Stimulated activated CD8-positive, alpha-beta memory T cell treated with anti-CD3 and anti-CD28 coated beads, Interleukin-4, amount 100 ng/mL, for 4 hours (primary cell): ENCODE results near the gene CARMIL1.
"Not testable (repeated sequence)": the region's sequence is repeated elsewhere in the genome, so short reads cannot be mapped to it uniquely, and the experiment has no call there.

Experiments used
- DNase-seq, 2 donors: peaks; one replicate each; pipeline ENCODE4 v3.0.0-alpha.2; 2020; ENCODE audit warnings: low read depth in 2 of 2, low spot score in 1 of 2

Gene CARMIL1

DNA sequence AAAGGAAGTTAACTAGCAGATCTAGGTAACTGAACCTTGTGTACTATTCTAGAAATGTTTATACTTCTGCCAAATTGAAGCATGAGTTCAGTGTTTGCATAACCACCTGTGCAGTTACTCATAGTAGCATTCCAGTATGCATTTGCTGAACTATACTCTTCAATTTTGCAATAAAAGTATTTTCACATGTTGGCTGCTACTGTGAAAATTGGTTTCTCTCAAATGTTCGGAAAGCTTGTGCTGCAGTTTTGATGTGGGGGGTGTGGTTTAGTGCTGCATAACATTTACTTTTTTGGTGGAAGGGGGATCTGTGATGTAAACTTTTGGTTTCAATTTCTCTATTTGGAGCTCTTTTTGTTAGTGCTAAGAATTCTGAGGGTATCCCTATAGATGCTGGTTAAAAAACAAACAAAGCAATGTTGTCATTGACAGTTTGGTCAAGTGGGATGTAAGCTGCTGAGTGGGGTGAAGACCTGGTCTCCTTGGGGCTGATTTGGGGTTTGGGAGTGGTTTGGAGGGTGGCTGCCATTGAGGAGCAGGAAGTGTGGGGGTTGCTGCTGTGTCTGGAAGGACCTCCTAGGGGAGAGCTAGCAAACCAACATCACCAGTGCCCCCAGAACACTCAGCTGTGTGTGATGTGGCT, 87.8 kb downstream of the CARMIL1 start:
- no peak for DNase-seq

DNA sequence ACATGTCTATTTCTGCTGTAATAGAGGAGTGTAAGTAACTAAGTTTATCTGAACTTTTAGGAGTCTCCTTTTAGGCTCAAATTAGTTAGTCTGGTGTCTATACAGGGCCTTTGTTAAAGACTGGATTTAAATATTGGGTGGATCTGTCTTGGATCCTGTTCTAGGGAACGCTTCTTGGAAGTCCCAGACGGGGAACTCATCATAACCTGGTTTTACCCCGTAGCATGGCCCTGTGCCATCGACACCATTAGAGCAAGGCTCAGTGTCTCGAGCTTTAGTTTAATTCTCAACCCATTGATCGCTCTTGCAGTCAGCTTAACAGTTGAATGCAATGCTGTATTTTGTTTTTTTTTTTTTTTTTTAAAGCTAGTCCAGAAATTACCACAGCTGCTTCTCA, 89.9 kb downstream of the CARMIL1 start:
- DNase-seq, result no peak

DNA sequence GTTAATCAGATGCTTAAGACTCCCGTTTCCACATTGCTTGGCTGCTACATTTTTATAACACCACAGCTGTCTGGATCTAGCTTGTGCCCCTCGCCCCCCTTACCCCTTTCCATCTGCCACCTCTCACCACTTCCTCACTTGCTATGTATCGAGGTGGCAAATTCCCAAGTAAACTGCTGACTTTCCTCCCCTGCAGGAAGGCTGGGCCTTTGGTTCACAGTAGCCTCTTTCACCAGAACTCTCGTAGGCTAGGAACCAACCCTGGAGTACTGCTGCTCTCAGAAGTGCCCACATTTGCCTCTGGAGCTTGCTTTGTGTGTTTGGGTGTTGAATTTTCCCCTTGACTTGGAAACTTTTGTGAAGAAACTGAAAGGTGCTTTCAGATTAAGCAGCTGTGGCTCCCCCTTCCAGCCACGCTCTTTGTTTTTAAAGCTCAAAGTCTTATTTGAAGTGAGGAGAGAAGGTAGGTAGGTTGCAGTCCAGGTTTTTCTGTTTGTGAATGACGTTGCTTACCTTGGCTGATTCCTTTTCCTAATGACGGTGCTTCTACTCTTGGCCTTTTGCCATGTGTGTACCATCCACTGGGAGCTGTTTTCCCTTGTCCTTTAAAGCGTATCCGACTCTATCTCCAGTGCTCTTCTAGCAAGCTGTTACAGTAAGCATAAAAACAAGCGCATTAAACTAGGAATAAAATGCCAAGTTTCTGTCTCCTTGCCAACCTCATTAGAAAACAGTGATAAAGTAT, 90.4 kb downstream of the CARMIL1 start:
- DNase-seq, result no peak

DNA sequence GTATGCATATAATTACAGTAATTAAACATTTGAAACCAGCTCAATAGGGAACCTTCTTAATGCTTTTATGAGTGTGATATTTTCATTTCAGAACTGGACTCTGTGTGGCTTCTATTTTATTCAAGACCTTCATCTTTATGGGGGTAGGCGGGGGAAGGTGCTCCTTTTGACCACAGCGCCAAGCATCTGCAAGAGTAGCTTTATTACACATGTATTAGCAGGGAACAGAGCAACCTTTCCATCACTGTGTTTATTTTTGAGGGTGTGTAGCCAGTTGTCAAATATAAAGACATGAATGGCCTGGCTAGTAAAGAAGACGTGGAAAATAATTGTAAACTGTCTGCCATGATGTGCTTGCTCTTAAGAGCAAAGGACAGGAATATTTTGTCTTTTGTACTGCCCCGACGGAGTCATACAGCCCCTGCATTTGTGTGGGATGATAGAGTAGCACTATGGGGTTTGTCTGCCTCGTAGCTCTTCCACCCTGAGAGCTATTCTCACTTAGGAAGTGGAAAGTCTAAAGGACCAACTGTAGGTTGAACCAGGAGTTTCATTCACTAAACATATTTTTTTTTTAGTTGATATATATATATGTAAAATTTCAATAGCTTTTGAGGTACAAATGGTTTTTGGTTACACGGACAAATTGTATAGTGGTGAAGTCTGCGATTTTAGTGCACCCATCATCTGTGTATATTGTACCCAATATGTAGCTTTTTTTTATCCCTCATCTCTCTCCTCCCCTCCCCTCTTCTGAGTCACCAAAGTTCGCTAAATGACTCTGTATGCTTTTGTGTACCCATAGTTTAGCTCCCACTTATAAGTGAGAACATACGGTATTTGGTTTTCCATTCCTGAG, 91.2 kb downstream of the CARMIL1 start:
- no peak for DNase-seq

DNA sequence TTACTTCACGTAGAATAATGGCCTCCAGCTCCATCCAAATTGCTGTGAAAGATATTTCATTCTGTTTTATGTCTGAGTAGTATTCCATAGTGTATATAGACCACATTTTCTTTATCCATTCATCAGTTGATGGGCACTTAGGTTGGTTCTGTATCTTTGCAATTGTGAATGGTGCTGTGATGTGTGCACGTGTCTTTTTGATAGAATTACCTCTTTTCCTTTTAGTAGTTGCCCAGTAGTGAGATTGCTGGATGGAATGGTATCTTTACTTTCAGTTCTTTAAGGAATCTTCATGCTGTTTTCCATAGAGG, 91.8 kb downstream of the CARMIL1 start:
- DNase-seq, result no peak

DNA sequence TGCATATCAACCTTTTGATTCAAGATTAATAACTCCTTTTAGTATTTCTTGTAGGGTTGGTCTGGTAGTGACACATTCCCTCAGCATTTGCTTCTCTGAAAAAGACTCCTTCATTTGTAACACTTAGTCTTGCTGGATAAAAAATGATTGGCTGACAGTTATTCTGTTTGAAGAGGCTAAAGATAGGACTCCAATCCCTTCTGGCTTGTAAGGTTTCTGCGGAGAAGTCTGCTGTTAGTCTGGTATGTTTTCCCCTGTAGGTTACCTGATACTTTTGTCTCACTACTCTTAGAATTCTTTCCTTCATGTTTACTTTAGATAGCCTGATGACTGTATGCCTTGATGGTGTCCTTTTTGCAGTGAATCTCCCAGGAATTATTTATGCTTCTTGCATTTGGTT, 96.0 kb downstream of the CARMIL1 start:
- no peak for DNase-seq

DNA sequence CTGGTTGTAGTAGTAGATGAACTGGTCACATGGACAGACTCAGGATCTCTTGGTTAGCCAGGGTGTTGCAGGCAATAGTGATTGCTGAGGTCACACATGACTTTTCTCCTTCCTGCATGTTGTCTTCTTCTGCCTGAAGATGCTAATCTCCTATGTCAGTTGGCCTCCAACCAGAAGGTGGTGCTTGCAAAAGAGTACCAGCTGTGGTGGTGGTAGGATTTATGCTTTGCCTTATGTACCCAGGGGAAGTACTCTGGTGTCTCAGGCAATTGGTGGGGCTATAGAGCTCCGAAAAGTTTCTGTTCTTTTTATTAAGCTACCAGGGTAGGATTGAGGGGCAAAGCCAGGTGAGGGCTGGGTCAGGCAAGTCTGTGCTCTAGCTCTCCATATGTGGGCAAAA, 98.5 kb downstream of the CARMIL1 start:
- DNase-seq, result no peak

DNA sequence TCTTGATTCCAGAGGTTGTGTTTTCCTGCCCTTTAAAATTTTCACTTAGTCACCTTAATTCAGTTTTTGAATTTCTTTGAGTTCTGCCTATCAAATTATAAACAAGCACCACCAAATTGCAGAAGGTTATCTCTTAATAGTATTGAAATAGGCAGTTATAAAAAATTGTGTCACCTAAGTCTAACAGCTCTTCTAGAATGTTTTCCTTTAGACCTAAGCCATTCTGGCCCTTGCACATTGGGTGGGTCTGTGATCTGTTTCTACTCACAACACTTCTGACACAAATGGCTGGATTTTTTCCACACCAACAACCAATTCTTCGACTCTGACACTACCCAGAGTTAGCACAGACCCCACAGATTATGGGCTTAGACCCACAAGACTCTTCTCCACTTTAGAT, 101.9 kb downstream of the CARMIL1 start:
- no peak for DNase-seq

DNA sequence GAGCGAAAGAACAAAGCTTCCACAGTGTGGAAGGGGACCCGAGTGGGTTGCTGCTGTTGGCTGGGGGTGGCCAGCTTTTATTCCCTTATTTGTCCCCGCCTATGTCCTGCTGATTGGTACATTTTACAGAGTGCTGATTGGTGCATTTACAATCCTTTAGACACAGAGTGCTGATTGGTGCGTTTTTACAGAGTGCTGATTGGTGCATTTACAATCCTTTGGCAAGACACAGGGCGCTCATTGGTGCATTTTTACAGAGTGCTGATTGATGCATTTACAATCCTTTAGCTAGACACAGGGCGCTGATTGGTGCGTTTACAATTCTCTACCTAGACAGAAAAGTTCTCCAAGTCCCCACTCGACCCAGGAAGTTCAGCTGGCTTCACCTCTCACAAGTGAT, 103.3 kb downstream of the CARMIL1 start:
- not testable (repeated sequence) for DNase-seq

DNA sequence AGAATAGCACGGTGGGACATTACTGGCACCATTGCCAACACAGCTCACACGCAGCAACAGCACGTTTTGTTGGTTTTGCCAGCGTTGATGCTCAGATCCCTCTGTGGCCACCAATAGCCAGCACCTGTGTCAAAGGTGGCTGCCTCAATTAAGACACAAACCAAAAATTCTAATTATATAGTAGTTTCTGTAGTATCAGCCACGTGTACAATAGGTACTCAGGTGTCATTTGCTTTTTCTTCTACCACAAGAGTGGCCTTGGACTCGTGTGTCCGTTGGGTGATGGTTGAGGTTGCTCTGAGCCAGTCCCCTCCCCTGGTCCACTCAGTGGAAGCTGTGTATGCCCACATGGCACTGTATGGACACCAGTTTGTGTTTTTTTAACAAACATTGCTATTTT, 105.1 kb downstream of the CARMIL1 start:
- DNase-seq, result no peak

DNA sequence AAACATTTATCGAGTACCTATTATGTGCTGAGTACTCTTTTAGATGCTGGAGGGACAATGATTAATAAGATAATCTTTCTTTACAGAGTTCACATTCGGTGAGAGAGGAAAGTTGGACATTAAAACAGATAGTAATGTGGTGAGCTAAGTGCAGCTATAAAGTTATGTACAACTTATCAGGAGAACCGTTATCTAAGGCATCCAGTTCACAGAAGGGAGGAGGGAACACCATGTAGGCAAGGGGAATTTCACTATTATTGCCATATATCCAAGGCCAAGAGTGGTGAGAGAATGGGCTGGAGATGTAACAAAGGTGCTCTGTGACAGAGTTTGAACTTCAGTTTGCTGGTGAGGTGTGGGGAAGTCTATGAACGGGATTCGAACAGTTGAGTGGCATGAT, 105.8 kb downstream of the CARMIL1 start:
- no peak for DNase-seq

DNA sequence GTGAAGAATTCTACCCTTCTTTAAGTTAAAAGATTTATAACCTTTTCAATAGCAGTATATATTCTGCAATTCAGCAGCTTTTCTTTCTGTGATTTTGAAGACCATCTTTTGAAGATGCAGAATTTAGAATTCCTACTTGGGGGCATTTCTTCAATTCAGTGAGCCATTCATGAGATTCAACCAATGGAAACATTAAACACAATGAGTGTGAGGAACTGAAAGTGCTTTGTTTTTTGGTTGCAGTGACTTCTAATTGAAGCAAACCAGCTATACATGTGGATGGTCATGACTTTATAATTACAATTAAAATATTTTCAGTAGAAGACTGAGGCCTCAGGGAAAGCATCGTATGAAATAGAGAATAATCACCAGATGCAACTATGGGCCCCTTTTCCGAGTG, 108.3 kb downstream of the CARMIL1 start:
- DNase-seq, result no peak

DNA sequence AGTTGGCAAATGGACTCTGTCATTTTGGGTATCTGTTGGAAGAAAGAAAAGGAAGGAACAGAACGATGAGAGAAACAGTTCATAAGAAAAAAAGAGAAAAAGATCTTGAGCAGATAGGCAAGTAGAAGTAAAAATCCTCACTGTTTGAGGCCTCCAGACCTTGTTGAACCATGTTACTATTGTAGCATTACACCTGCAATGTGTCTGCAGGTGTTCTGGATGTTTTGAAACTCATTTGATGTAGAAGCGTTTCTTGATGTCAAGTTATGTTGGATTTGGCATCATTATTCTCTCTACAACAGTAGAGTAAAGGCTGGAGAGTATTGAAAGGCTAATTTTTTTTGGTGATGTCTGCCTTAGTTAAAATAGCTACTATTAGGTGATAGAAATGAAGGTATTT, 108.7 kb downstream of the CARMIL1 start:
- DNase-seq, result no peak

DNA sequence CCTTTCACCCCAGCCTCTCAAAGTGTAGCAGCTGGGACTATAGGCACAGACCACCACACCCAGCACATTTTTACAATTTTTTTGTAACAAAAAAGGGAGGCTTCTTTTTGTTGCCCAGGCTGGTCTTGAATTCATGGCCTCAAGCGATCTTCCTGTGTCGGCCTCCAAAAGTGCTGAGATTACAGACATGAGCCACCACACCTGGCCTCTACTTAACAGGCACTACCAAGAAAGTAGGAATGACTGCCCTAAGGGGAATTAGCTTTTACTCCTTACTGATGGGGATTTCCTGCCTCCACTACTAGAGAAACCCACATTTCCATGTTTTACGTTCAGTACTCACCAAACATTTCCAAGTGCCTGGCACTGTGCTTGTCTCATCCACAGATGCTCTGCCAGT, 109.6 kb downstream of the CARMIL1 start:
- DNase-seq, result no peak

DNA sequence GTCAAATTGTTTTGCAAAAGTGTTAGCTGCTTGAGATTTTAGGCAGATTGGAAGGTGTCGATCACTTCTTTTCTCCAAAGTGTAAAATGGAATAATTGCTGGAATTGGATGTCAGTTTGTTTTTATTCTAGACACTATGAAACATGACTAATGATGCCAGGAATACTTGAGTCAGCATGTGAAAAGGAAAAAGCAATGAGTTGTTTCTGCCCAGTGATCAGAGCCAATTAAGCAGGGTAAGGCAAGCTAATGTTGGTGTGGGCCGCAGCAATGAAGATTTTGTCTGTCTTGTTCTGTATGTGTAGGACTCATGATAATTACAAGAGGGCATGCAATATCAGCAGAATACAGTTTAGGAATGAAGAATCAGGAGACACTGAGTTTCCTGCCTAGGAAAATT, 110.3 kb downstream of the CARMIL1 start:
- no peak for DNase-seq

DNA sequence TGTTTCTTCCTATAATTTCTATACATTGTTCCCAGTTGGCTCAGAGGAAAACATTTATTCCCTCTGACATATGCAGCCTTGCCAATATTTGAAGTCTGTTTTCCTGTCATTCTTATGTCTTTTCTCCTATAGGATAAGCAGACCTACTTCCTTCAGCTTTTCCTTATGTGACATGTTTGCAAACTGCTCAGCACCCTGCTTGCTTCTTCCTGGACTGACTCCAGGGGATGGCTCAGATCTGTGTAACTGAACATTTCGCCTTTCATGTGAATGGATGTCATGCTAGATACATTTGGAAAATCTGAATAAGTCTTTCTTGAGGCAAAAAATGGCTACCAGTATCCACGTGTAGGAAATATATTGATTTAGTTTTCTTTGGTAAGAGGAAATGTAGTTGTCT, 113.2 kb downstream of the CARMIL1 start:
- no peak for DNase-seq

DNA sequence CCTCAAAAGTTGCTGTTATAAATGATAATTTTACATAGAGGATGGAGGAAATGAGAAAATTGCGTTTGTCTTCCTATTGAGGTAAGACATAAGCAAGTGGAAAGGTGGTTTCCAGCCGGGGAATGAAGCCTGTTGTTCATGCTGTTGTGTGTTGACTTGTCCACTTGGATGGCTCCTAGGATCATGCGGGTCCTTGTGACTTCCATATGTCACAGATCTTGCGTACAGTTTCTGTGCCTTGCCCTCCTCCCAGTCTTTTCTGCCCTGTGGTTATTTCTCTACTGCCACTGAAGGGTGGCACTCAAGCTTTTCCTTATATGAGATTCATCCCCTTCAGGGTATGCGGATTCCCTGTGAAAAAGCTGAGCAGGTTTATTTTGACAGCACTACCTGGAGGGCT, 116.6 kb downstream of the CARMIL1 start:
- no peak for DNase-seq

DNA sequence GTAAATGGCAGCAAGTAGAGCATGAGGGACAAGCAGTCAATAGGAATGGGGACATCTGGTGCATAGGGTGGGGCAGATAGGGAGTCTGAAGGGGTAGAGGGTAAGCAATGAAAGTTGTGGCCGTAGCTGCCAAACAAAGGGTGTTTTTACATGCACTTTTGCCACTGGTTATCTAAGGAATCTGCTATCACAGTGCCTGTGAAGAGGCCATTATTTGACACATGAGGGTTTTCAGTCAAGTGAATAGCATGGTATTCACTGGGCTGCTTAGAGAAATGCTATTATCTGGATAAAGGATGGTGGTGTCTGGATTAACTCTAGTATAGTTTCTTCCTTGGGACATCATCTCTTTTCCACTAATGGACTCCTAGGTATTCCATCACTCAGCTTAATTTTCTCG, 118.2 kb downstream of the CARMIL1 start:
- no peak for DNase-seq

DNA sequence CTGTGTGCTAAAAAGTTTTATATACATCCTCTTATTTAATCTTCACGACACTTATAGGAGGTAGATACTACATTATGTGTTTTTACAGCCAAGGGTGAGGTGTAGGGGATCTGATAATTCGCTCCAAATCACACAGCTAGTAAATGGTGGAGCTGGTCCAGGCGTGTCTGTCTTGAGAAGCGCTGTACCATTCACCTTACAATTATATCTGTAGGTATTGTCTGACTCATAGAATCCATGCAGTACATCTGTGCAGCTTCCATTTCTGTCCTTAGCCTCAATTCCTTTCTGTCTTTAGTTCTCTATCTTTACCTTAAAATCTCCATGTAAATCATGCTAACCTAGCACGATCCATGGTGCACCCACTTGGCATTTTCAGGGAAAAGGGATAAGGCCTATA, 120.7 kb downstream of the CARMIL1 start:
- DNase-seq, result no peak

DNA sequence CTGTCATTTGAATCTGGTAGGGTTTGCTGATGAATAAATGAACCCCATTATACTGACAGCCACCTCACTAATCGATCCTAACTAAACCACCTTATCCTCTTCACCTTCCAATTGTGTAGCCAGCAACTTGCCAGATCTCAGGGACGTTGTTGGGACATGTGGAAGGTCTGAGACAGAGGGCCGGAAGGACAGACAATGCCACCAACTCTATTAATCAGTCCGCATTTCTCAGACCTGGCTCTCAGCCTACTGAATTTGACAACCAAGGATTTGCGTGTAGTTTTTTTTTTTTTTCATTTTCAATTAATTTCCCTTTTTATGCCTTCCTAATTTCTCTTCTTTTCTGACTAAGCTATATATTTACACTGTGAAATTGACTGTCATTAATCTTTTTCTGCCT, 122.5 kb downstream of the CARMIL1 start:
- no peak for DNase-seq

DNA sequence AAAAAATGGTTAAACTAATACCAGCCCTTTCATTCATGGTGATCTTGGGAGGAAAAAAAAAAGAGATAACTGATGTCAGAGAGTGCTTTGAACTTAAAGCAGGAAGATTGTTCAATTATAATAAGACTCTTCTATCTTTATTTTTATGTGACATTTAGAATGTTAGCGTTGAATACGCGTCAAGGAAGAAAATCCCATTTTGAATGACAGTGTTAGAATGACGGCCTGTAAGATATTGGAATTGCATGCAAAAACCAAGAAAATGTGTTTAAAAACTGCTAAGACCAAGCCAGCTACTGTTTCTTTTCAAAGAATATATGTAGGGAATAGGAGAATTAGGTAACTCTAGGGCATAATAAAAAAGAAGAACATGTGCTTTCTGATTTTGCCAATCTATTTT, 123.0 kb downstream of the CARMIL1 start:
- DNase-seq, result no peak

DNA sequence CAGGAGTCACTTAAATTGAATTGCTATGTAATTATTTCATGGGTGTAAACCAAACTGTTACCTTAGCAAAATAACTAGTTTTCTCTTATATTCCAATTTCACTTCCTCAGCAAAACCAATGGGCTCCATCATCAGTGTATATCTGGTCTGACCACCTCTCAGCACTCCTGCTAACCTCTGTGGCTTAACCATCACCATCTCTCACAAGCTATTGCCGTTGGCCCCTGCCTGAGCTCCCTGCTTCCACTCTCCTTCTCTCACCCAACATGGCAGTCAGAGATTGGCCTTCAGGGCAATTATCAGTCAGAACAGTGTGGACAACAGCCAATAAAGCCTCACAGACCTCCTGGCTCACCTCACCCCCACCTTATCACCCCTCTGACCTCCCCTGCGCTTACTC, 124.0 kb downstream of the CARMIL1 start:
- DNase-seq, result no peak
